GM21717 (cell line): ENCODE measurements around the gene YJEFN3.

ENCODE experiments used
- ATAC-seq: cut with Tn5 transposase; IDR thresholded peaks from one replicate; pipeline ENCODE4 v1.9.1; 2021; ENCODE audit warnings: mild to moderate bottlenecking, moderate library complexity; ENCODE audit not compliant: unreplicated experiment

The YJEFN3 gene

GRCh38 chr19:19515642-19516519 is 12.8 kb upstream of the YJEFN3 start, which contains the start of gene NDUFA13:
NDUFA13 (plus strand) TSS chr19:19516225; CDS start chr19:19516239, 14 bp downstream.
- peak; percentile 82 for ATAC-seq

- ATAC-seq: no peak
Observed at GRCh38 chr19:19517235-19517619, 11.5 kb upstream of the YJEFN3 start.

GRCh38 chr19:19520989-19521388 is 7.7 kb upstream of the YJEFN3 start:
- ATAC-seq: no peak

- no peak for ATAC-seq
Observed at GRCh38 chr19:19523177-19523576, 5.5 kb upstream of the YJEFN3 start.

- ATAC-seq: no peak
Observed at GRCh38 chr19:19524053-19524452, 4.7 kb upstream of the YJEFN3 start.

GRCh38 chr19:19525611-19526380 is 2.9 kb upstream of the YJEFN3 start:
- ATAC-seq: no peak

- no peak for ATAC-seq
Observed at GRCh38 chr19:19526581-19527370, 1.9 kb upstream of the YJEFN3 start.

GRCh38 chr19:19527371-19527656 is 1.4 kb upstream of the YJEFN3 start:
- no peak for ATAC-seq

GRCh38 chr19:19527674-19528625 is 761 bp upstream of the YJEFN3 start:
- no peak for ATAC-seq

- ATAC-seq: no peak
Observed at GRCh38 chr19:19529783-19530422, 1.2 kb downstream of the YJEFN3 start.

GRCh38 chr19:19530423-19530804 is 1.7 kb downstream of the YJEFN3 start:
- no peak for ATAC-seq

GRCh38 chr19:19530889-19531288 is 2.2 kb downstream of the YJEFN3 start:
- ATAC-seq: no peak

- no peak for ATAC-seq
Observed at GRCh38 chr19:19531951-19532805, 3.5 kb downstream of the YJEFN3 start.

- ATAC-seq: no peak
Observed at GRCh38 chr19:19532806-19533701, 4.3 kb downstream of the YJEFN3 start.

- ATAC-seq: no peak
Observed at GRCh38 chr19:19533841-19534240, 5.1 kb downstream of the YJEFN3 start.

- no peak for ATAC-seq
Observed at GRCh38 chr19:19534556-19535265, 6.0 kb downstream of the YJEFN3 start.
